K562 (cell line): ENCODE results near the gene FAM222A. TPM values are rescaled to one million over a fixed set of nuclear protein-coding genes. Genes with fewer than 3 reads are reported as not detected.

Source experiments
- AFF1 ChIP-seq, 2 experiments: fragments of 450-650 bp; IDR thresholded peaks; 2 replicates each; pipeline ENCODE4 v1.6.1; 2018; ENCODE audit warnings: mild to moderate bottlenecking in 2 of 2, low read depth in 1 of 2; ENCODE audit not compliant: partially characterized antibody in 2 of 2
- BACH1 ChIP-seq: fragments of 200-800 bp; sonication (Bioruptor generic); IDR thresholded peaks from 2 replicates; pipeline ENCODE4 v1.6.1; 2016; ENCODE audit warnings: missing genetic modification characterization, missing compliant biosample characterization
- GABPB2 ChIP-seq: fragments of 250-450 bp; sonication (Bioruptor Pico); conservative IDR thresholded peaks from 2 replicates; pipeline ENCODE4 v1.5.1; 2021; ENCODE audit warnings: mild to moderate bottlenecking
- IFI16 ChIP-seq: fragments of 250-450 bp; sonication (Bioruptor Pico); IDR thresholded peaks from 2 replicates; pipeline ENCODE4 v2.1.2; 2022; ENCODE audit warnings: mild to moderate bottlenecking, inconsistent platforms
- MCM7 ChIP-seq, 2 experiments: fragments of 450-650 bp; IDR thresholded peaks; 2 replicates each; pipeline ENCODE4 v1.6.1; 2016 to 2018
- MED1 ChIP-seq: sonication (generic); formaldehyde crosslinking; IDR thresholded peaks from 2 replicates; pipeline ENCODE4 v1.8.1; 2023; ENCODE audit warnings: missing genetic modification reagents, borderline replicate concordance
- NKRF ChIP-seq: fragments of 450-650 bp; IDR thresholded peaks from 2 replicates; pipeline ENCODE4 v1.6.1; 2016; ENCODE audit warnings: borderline replicate concordance
- SFPQ ChIP-seq: fragments of 200-400 bp; formaldehyde crosslinking; IDR thresholded peaks from 2 replicates; pipeline ENCODE4 v1.6.1; 2017; ENCODE audit warnings: mild to moderate bottlenecking, low read depth, low read length, moderate library complexity
- SIX5 ChIP-seq, 2 experiments: IDR thresholded peaks; 2 replicates each; pipeline ENCODE4 v1.6.1; 2011; ENCODE audit warnings: low read length in 2 of 2, borderline replicate concordance in 1 of 2, low read depth in 1 of 2, mild to moderate bottlenecking in 1 of 2, moderate library complexity in 1 of 2; ENCODE audit not compliant: insufficient read depth in 1 of 2
- TAL1 ChIP-seq: fragments of 450-650 bp; IDR thresholded peaks from 2 replicates; pipeline ENCODE4 v1.6.1; 2016; ENCODE audit warnings: mild to moderate bottlenecking
- TRIM25 ChIP-seq: fragments of 450-650 bp; IDR thresholded peaks from 2 replicates; pipeline ENCODE4 v1.7.0; 2016; ENCODE audit warnings: borderline replicate concordance
- ZBTB9 ChIP-seq: fragments of 450-650 bp; formaldehyde crosslinking; IDR thresholded peaks from 2 replicates; pipeline ENCODE4 v1.4.0; 2020; ENCODE audit warnings: mild to moderate bottlenecking, moderate library complexity
- ZNF431 ChIP-seq: sonication (generic); formaldehyde crosslinking; IDR thresholded peaks from 2 replicates; pipeline ENCODE4 v1.8.0; 2022; ENCODE audit warnings: mild to moderate bottlenecking, missing genetic modification reagents
- ZNF695 ChIP-seq: fragments of 450-650 bp; formaldehyde crosslinking; IDR thresholded peaks from 2 replicates; pipeline ENCODE4 v1.4.0; 2020; ENCODE audit warnings: mild to moderate bottlenecking, moderate library complexity
- ZNF764 ChIP-seq: fragments of 250-450 bp; sonication (Bioruptor Pico); IDR thresholded peaks from 2 replicates; pipeline ENCODE4 v1.4.0; 2020; ENCODE audit warnings: low read depth, mild to moderate bottlenecking, moderate library complexity
- ZNF785 ChIP-seq: fragments of 250-450 bp; sonication (Bioruptor Pico); IDR thresholded peaks from 2 replicates; pipeline ENCODE4 v1.4.0; 2020; ENCODE audit warnings: mild to moderate bottlenecking
- ZSCAN32 ChIP-seq: fragments of 450-650 bp; formaldehyde crosslinking; IDR thresholded peaks from 2 replicates; pipeline ENCODE4 v1.4.0; 2020; ENCODE audit warnings: mild to moderate bottlenecking, moderate library complexity
- polyA plus RNA-seq, 8 experiments: library from polyadenylated mRNA; depleted of rRNA in 4 of 8; stranded (reverse) in 5 of 8; unstranded in 3 of 8; fragments of >200 nt; fragmentation: Nextera tagmentation in 2 of 8; fragmentation: Illumina TruSeq in 1 of 8; extraction: Ambion mirVana in 2 of 8; extraction: Trizol in 1 of 8; gene quantifications; 2 replicates each; pipeline versions ENCODE4 v1.2.1 to v1.2.3, GENCODE V29; 2011 to 2014; ENCODE audit warnings: inconsistent platforms in 1 of 8, missing spikeins in 1 of 8
- total RNA-seq, 7 experiments: library from RNA; depleted of rRNA in 6 of 7; stranded (reverse); fragments of >200 nt in 6 of 7; fragmentation: Illumina TruSeq in 2 of 7; extraction: Trizol in 2 of 7; gene quantifications; 2 replicates each; pipeline versions ENCODE4 v1.2.1 to v1.2.3, GENCODE V29; 2011 to 2021; ENCODE audit warnings: low replicate concordance in 1 of 7

Gene FAM222A
- total and polyA plus RNA-seq, 9 of the 15 experiments (the other 6 are each of a cell fraction or from before 2014, with no cell fraction given) = 0.03 to 0.36 (median 0.12) TPM; not detected in 1

- TF ChIP-seq ZNF764 (CRISPR knock-in tag) = no peak
- TF ChIP-seq AFF1 (IDR thresholded peaks at IDR 0.05; ENCODE audit: low read depth in 1 of 2, partially characterized antibody in 2 of 2) = no peak
- no peak for TF ChIP-seq SFPQ
- no peak for TF ChIP-seq ZNF695
- TF ChIP-seq ZNF431 (CRISPR knock-in tag) = no peak
- no peak for TF ChIP-seq GABPB2 (CRISPR knock-in tag)
- TF ChIP-seq TRIM25 = no peak
- TF ChIP-seq MCM7 (IDR thresholded peaks at IDR 0.05) = no peak
- no peak for TF ChIP-seq NKRF
- no peak for TF ChIP-seq BACH1
- peak; percentile 89 for TF ChIP-seq TAL1
- no peak for TF ChIP-seq SIX5 (IDR thresholded peaks at IDR 0.05; ENCODE audit: borderline replicate concordance in 1 of 2, insufficient read depth in 1 of 2, low read depth in 1 of 2, low read length in 2 of 2)
- no peak for TF ChIP-seq ZSCAN32 (CRISPR knock-in tag)
- no peak for TF ChIP-seq IFI16 (CRISPR knock-in tag)
- no peak for TF ChIP-seq MED1 (CRISPR knock-in tag)
- TF ChIP-seq ZBTB9 (CRISPR knock-in tag) = no peak
- TF ChIP-seq ZNF785 (CRISPR knock-in tag) = no peak
Observed at GRCh38 chr12:109697877-109698468, 15.7 kb upstream of the FAM222A start (continued).
